ENCODE results near the gene ZFP28. TPM values are rescaled to one million over a fixed set of nuclear protein-coding genes. Genes with fewer than 3 reads are reported as not detected.

ZFP28 gene
- total RNA-seq, 1 donor from 2014 or later, result 20.1 TPM

DNA sequence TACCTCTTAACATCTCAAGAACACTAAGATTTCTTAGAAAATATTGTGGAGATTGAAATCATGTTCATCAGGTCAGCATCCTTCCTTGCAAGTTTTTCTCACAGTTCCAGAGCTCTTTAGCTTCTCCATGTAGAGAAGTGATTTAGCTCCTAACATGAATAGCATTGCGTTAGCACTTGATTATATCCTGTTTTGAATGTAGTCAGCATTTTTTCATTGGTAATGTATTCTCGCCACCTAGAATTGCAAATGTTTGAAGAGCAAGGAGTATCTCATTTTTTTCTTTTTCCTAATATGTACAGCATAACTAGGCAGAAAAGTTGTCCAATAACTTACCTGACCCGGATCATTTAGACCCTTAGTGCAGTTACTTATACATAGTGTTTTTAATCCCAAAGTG is 35.2 kb downstream of the ZFP28 start:
- DNase-seq (ENCODE audit: low spot score in 2 of 2), result no peak
- Histone ChIP-seq H3K9me3 (peaks cover 90 to 100% of the 10 kb centered on the region in 2 donors), H3K27ac (no peak overlapping the region), H3K4me1 (no peaks in the 10 kb centered on the region), H3K27me3 (no peaks in the 10 kb centered on the region), H3K4me3 (no peak overlapping the region), H3K36me3 (peaks cover 77 to 91% of the 10 kb centered on the region in 2 donors)
- intact Hi-C loops (cut with DNase I), result no loop called here
- TF ChIP-seq, protein P1, sequence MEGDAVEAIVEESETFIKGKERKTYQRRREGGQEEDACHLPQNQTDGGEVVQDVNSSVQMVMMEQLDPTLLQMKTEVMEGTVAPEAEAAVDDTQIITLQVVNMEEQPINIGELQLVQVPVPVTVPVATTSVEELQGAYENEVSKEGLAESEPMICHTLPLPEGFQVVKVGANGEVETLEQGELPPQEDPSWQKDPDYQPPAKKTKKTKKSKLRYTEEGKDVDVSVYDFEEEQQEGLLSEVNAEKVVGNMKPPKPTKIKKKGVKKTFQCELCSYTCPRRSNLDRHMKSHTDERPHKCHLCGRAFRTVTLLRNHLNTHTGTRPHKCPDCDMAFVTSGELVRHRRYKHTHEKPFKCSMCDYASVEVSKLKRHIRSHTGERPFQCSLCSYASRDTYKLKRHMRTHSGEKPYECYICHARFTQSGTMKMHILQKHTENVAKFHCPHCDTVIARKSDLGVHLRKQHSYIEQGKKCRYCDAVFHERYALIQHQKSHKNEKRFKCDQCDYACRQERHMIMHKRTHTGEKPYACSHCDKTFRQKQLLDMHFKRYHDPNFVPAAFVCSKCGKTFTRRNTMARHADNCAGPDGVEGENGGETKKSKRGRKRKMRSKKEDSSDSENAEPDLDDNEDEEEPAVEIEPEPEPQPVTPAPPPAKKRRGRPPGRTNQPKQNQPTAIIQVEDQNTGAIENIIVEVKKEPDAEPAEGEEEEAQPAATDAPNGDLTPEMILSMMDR (IDR thresholded peaks at IDR 0.05), result no peak

DNA sequence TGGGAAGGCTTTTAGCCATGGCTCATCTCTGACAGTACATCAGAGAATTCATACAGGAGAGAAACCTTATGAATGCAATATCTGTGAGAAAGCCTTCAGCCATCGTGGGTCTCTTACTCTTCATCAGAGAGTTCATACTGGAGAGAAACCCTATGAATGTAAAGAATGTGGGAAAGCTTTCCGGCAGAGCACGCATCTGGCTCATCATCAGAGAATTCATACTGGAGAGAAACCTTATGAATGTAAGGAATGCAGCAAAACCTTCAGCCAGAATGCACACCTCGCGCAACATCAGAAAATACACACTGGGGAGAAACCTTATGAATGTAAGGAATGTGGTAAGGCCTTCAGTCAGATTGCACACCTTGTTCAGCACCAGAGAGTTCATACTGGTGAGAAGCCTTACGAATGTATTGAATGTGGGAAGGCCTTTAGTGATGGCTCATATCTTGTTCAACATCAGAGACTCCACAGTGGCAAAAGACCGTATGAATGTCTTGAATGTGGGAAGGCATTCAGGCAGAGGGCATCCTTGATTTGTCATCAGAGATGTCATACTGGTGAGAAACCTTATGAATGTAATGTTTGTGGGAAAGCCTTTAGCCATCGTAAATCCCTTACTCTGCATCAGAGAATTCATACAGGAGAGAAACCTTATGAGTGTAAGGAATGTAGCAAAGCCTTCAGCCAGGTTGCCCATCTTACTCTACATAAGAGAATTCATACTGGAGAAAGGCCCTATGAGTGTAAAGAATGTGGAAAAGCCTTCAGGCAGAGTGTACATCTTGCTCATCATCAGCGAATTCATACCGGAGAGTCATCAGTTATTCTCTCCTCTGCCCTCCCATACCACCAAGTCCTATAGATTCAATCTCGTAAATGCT is 39.2 kb downstream of the ZFP28 start:
- DNase-seq (ENCODE audit: low spot score in 2 of 2), result no peak
- Histone ChIP-seq H3K27ac (no peak overlapping the region), H3K27me3 (no peaks in the 10 kb centered on the region), H3K9me3 (peaks cover 98 to 100% of the 10 kb centered on the region in 2 donors), H3K4me3 (no peak overlapping the region), H3K36me3 (peaks cover 50 to 58% of the 10 kb centered on the region in 2 donors), H3K4me1 (no peaks in the 10 kb centered on the region)
- TF ChIP-seq, protein P1 (IDR thresholded peaks at IDR 0.05), result no peak
- intact Hi-C loops (cut with DNase I), result no loop called here

DNA sequence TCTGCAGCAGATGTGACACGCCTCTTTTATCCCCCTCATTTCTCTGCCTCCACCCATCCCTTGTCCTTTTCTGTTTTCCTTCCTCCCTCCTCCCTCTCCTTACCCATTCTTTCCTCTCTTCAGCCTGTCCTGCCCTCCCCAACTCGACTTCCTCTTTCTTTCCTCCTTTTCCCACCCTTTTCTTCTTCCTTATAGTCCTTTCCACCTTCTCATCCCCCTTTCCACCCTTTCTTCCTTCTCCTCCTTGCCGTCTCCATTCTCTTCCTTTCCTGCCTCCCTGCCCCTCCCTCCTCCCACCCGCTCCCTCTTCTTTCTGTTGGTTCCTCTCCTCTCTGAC is 55.7 kb downstream of the ZFP28 start:
- peaks cover 0 to 10% of the 10 kb centered on the region in 2 donors for H3K36me3 ChIP-seq
- no peaks in the 10 kb centered on the region for H3K4me1 ChIP-seq
- intact Hi-C loops (cut with DNase I), result loop anchor here (2.0 to 10.0 kb wide), 3 partner anchors 56 to 190 kb away; partner anchors contain the start of genes ZFP28, ZNF583 and ZNF835
- H3K4me3 ChIP-seq, result peak overlapping the region; percentile 92 to 98
- H3K27me3 ChIP-seq, result no peaks in the 10 kb centered on the region
- TF ChIP-seq, protein P1 (IDR thresholded peaks at IDR 0.05), result no peak
- peaks cover 3 to 30% of the 10 kb centered on the region in 2 donors for H3K9me3 ChIP-seq
- DNase-seq (ENCODE audit: low spot score in 2 of 2), result no peak
- H3K27ac ChIP-seq, result peak overlapping the region in 1 of 2 donors; percentile 75

DNA sequence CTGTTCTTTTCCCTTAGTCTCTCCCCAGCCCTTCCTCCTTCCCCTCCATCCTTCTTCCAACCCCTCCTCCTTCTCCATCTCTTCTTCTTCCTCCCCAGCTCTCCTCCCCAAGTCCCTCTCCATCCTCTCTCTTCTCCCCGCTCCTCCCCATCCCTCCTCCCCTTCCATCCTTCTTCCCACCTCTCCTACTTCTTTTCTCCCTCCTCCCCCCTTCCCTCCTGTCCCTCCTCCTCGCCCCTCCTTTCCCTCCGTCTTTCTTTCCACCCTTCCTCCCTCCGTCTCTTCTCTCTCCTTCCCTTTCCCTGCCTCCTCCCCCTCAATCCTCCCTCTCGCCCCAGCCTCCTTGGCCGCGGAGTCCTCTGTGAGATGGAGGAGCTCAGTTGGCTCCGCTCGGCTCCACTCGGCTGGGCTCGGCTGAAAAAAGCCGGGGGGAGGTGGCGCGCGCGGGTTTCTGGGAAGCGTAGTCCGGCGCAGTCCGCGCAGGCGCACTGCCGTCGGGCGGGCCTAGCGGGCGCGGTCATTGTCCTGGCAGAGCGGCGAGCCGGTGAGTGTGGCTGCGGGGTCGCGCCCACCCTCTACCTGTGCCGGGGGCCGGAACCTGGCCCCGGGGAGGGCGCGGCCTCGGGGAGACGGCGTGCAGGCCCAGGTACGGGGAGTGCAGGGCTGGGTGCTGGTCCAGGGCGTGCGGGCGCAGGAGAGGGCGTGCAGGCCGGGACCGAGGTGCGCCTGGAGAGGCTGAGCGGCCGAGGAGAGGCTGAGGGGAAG is 56.2 kb downstream of the ZFP28 start, which contains the start of gene ZNF71:
Gene ZNF71 (plus strand): TSS at position 520 of the 765 bp plus-strand sequence. CDS start 6,257 bp downstream, outside the sequence.
- peak within 1 kb of the TSS; percentile 67 to 75 for H3K27ac ChIP-seq
- intact Hi-C loops (cut with DNase I), result loop anchor here (1.0 to 10.0 kb wide), 6 partner anchors 28 to 1217 kb away; partner anchors contain the start of genes ZFP28, ZNF470, ZNF471 and ZNF552

DNA sequence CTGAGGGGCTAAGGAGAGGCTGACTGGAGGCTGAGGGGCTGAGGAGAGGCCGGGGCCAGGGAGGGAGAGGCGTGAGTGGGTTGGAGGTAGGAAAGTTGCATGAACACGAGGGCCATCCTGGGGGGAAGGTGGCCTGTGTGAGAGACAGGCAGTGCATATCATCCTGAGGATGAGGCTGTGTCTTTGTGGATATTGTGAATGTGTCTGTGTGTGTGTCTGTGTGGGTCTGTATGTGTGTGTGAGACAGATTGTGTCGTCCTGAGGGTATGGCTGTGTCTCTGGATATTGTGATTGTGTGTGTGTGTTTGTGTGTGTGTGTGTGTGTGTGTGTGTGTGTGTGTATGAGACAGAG is 56.8 kb downstream of the ZFP28 start:
- Histone ChIP-seq H3K27me3 (no peaks in the 10 kb centered on the region), H3K36me3 (peaks cover 0 to 11% of the 10 kb centered on the region in 2 donors), H3K4me1 (no peaks in the 10 kb centered on the region), H3K27ac (peak overlapping the region; percentile 67 to 75), H3K9me3 (peaks cover 4 to 32% of the 10 kb centered on the region in 2 donors), H3K4me3 (peak overlapping the region; percentile 92 to 98)
- TF ChIP-seq, protein P1 (IDR thresholded peaks at IDR 0.05), result no peak
- intact Hi-C loops (cut with DNase I), result loop anchor here (1.0 to 10.0 kb wide), 6 partner anchors 28 to 1217 kb away; partner anchors contain the start of genes ZFP28, ZNF470, ZNF471 and ZNF552
- no peak for DNase-seq (ENCODE audit: low spot score in 2 of 2)

More for the DNA sequence above, 56.2 kb downstream of the ZFP28 start, which contains the start of gene ZNF71:
- Histone ChIP-seq H3K4me3 (peak within 1 kb of the TSS; percentile 92 to 98), H3K9me3 (peaks cover 4 to 30% of the 10 kb centered on the region in 2 donors), H3K4me1 (no peaks in the 10 kb centered on the region), H3K27me3 (no peaks in the 10 kb centered on the region), H3K36me3 (peaks cover 0 to 10% of the 10 kb centered on the region in 2 donors)
- DNase-seq (ENCODE audit: low spot score in 2 of 2), result peak; percentile 43 to 93
- TF ChIP-seq, protein P1 (IDR thresholded peaks at IDR 0.05), result no peak
